Measurements from ENCODE around the gene CDX1. TPM values are rescaled to one million over a fixed set of nuclear protein-coding genes. Genes with fewer than 3 reads are reported as not detected.

CDX1 gene
- 0.19 TPM for polyA plus RNA-seq (2013, experiment 1 of 2; ENCODE audit: insufficient read length)
- polyA plus RNA-seq (2013, experiment 2 of 2; ENCODE audit: insufficient read length): 0.36 TPM

DNA sequence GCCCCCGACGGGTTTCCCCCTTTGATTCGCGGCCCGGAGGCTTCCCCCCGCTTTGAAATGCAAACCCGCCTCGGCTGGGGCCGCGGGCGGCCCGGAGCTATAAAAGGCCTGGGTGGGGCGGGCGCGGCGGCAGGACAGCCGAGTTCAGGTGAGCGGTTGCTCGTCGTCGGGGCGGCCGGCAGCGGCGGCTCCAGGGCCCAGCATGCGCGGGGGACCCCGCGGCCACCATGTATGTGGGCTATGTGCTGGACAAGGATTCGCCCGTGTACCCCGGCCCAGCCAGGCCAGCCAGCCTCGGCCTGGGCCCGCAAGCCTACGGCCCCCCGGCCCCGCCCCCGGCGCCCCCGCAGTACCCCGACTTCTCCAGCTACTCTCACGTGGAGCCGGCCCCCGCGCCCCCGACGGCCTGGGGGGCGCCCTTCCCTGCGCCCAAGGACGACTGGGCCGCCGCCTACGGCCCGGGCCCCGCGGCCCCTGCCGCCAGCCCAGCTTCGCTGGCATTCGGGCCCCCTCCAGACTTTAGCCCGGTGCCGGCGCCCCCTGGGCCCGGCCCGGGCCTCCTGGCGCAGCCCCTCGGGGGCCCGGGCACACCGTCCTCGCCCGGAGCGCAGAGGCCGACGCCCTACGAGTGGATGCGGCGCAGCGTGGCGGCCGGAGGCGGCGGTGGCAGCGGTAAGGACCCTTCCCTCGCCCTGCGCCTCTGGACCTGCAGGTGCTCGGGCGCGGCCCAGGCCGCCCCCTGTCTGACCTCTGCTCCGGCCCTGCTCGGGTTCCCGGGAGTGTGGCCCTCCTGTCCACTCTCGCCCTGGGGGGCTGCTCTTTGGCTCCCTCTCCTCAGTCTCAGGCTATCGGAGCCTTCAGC, at the start of gene CDX1:
Gene CDX1 (plus strand): TSS at position 129 of the 862 bp plus-strand sequence. CDS start 99 bp downstream, at position 228.
- DNase-seq: no peak

DNA sequence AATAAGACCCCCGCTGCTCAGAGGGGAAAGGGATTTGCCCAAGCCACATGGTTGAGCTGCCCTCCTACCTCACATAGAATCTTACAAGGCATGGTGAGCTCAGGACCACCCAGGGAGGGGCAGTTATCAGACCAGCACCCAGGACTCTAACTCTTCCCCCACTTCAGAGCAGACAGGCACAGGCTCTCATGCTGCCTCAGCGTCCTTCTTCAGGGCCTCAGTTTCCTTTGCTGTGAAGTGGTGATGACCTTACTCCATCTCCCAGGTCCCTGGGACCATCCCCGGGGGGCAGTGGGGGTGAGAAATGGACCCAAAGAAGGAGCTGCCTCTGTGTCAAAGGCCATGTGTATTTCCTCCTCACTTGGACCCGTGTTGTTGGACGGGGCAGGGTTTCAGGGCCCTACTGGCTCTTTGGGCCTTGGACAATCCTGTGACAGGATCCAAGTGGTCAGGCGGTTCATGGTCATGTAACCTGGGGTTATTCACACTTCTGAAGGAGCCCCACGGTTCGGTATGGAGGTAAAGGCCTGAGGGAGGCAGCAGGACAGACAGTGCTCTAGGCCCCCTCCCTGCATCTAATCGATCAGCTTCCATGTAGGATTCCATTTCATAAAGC, 48.5 kb upstream of the CDX1 start:
- no peak for DNase-seq

DNA sequence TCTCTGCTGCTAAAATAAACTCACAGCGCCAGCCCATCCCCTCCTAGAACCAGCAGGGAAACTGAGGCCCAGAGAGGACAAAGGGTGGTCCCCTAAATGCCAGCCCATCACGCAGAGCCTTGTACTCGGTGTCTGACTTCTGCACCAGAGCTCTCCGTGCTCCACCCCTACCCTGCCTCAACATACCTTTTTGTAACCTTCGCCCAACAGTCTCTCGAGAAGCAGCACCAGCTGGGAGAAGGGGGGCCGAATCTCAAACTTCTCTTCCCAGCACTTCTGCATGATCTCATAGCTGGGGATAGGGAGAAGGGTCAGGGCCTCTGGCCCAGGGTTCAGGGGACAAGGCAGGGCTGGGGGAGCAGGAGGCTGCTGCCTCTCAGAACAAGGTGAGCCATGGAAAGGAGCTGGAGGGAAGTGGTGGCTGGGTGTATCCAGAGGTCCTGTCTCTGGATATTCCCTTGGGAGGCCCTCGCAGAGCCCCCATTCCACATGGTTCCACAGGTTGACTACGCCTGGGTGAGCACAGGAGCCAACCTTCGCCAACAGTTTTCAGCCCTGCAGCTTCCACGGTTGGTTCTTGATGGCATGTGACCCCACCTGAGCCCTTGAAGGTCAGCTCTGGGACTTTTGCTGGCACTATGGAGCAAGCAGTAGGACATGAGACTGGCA, 47.9 kb upstream of the CDX1 start:
- no peak for DNase-seq

GRCh38 chr5:150119421-150120061, 47.0 kb upstream of the CDX1 start:
- no peak for DNase-seq

DNA sequence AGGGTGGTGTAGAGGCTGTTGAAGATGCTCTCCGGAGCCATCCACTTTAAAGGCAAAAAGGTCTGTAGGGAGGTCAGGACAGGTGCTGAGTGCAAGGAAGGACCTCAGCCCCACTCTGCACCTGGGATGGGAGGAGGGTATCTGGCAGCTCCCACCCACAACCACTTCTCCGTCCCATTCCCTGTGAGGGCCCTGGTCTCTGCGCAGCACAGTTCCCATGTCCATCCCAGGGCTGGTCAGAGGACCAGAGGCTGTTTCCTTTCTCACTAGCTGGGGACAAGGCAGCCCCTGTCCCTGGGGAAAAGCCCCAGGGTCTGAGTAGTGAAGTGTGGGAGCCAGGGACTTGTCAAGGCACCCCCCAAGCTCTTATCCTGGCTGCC, 46.5 kb upstream of the CDX1 start:
- DNase-seq: no peak

DNA sequence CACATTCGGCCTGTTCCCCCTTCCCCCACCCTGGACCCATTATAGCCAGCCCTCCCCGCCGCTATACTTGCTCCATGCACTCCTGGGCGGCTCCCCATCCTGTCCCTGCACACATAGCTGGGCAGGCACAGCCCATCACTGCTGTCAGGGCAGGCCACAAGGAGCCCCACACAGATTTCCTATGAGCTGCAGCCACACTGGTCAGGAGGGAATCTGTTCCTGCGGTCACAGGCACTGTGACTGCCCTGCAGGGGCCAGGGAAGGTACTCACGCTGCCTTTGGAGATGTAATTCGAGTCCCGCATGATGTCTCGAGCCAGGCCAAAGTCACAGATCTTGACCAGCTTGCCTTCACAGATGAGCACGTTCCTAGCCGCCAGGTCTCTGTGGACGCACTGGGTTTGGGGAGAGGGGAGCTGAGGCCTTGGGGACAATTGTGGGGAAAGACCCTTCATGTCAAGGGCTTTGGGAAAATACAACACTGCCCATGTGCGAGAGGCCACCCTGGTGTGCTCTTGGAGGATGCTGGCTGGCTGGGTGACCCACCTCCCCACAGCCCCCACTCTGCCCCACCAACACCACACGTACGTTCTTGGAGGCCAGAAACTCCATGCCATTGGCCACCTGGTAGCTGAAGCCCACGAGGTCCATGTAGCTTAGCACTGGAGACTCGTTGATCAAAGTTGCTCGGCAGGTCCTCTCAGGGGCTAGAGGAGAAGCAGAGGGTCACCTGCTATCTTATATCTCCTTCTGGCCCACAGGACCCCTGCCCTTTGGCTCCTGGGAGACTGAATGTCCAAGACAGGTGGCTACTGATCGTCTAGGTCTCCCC, 45.7 kb upstream of the CDX1 start:
- DNase-seq: no peak

DNA sequence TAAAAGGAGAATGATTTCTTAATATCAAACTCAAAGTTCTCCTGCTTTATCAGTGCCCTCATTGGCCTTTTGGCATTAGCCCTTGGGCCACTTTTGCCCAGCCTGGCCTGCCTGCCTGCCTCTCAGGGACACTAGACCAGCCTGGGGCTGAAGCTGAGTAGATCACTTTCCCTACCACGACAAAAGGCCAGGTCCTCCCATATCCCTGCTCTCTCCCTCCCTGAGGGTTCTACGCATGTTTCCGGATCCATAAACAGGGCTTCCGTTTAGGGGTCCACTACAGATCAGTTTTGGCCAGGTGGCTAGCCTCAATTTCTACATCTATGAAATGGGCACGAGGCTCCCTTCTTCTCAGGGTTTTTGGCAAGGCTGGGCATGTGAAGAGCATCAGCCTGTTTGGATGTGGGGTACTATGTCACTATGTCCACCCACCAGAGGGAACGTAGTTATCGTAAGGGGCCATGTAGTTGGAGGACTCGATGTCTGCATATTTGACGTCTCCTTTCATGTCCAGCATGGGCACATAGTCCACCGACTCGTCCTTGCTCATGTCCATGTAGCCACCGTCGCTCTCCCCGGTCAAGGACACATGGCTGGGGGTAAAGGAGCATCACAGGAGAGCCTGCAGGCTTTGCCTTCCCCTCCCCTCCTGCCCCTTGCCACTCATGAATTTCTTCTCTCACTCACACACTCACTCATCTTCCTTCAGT, 45.0 kb upstream of the CDX1 start:
- DNase-seq: no peak

GRCh38 chr5:150122158-150122510, 44.4 kb upstream of the CDX1 start:
- no peak for DNase-seq

- no peak for DNase-seq
Measured at GRCh38 chr5:150122536-150123481, 43.8 kb upstream of the CDX1 start.

- no peak for DNase-seq
Measured at GRCh38 chr5:150123542-150123941, 43.0 kb upstream of the CDX1 start.

DNA sequence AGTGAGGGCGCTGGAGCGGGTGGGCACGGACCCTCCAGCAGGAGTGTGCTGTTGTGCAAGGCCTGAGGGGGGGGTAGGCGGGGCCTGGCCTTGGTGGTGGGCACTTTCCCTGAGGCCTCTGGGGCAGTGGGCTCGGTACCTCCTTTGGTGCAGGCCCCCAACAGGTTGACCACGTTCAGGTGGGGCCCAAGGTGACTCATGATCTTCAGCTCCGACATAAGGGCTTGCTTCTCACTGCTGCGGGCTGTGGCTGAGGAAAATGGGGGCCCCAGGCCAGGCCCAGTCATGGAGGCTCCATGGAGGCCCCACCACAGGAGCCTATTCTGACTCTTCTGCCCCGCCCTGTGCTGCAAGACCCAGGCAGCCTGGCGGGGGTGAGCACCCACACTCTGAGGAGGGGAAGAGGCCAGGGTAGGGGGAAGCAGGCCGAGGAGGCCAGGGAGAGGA, 42.4 kb upstream of the CDX1 start:
- DNase-seq: no peak

GRCh38 chr5:150124596-150124995, 42.0 kb upstream of the CDX1 start:
- DNase-seq: no peak

DNA sequence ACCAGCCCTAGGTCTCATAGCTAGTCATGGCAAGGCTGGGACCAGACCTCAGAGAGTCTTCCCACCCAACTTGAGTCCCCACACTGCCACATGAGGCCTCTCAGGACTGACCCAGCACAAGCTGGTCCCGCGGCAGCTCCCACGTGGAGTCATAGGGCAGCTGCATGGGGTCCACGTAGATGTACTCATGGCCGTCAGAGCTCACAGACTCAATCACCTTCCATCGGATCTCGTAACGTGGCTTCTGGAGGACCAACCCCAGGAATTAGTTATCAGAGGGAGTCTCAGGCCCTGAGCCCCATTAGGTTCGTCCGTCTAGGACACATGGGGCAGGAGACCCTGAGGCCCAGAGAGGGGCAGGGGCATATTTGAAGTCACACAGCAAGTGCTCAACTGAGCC, 41.2 kb upstream of the CDX1 start:
- no peak for DNase-seq

DNA sequence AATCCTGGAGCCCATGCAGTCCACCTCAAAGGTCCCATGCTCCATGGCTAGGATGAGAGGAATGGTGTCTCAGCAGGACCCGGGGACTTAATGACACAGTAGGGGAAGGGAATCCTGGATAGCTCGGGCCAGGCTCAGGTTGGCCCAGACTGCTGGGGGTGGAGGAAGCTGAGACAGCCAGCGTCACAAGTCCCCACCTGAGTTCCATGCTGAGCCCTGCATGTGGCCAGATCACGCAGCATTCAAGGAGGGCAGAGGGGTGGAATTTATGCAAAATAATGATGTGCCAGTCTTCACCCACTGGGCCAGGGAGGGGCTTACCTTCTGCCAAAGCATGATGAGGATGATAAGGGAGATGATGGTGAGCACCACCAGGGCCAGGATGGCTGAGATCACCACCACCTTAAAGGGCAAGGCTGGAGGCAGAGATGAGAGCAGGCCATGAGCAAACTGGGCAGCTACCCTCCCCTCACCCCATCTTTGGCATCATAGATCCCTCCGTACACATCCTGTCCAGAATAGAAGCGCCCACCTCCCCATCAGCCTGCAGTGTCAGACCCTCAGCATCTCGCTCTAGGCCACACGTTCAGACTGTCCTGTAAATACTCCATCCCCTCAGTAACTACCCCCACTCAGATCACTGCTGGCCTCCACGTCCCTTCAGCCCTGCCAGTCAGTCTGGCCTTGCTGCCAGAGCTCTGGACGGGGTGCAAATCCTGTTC, 40.2 kb upstream of the CDX1 start:
- DNase-seq: no peak

DNA sequence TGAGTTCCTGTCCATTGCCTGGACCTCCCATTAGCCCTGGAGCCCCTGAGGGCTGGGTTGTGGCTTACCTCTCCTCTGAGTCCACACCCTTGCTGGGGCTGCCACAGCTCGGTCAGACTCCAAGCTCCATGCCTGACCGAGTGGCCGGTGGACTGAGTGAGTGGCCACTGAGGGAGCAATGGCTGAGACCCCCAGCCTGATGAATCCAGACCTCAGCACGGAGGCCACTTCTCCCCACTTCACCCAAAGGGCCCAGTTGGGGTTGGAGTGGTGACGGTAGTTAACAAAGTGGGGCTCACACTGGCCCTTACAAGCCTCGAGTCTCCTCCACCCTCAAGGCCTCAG, 39.7 kb upstream of the CDX1 start:
- no peak for DNase-seq

DNA sequence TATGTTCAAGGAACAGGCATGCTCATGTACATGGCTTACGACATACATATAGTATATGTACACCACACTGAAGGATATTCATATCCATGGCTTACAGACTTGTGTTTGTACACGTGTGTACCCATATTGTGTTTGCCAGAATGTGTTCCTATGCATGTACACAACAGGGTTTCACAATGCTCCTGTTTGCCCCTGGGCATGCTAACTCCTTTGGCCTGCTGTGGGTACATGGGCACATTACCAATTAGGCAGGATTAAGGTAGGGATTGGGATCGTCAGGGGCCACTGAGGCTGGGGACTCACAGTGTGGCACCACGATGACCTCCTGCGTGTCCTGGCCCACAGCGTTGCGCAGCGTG, 37.1 kb upstream of the CDX1 start:
- no peak for DNase-seq

DNA sequence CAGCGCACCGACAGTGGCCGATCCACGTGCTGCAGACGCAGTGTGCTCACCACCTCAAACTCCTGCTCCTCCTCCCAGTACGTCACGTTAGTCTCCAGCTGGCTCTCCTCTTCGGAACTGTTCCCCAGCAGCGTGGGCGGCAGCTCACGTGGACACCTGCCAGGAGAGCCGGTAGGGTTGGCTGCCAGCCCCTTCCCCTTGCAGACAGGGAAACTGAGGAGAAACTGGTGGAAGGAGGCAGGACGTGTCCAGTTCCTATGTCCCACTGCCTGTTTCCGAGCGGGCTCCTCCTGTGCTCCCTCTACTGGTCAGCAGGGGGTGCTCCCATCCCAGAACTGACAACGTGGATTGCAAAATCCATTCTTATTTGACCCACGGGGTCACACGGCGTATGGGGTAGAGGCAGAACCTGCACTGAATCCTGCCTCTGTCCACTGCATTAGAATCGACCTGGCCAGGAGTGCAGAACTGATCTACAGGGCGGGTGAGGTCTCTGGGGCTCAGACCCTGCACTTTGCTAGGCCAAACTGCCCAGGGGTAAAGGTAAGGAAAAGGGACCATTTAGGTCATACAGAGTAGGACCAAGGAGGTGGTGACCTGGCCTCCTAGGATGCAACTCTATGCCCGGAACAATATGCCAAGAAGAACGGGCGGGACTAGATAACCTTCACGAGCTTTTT, 36.6 kb upstream of the CDX1 start:
- peak; percentile 63 for DNase-seq

DNA sequence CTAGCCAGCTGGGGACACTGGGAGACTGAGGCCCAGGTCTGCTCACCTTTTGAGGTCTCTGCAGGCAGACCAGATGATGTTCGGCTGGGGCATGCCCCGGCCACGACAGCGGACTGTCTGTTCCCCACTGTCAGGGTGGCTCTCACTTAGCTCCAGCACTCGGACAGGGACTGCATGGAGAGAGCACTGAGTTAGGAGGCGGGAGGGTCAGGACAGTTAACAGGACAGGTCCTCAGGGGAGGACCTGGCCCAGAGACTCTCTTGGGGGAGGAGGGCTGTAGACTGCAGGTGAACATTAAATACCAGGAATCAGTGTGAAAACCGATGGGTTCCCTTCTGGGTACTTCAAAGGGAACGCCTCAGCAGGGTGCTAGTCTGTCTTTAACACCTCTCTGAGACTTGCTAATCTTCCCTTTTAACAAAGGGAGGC, 36.1 kb upstream of the CDX1 start:
- DNase-seq: no peak

DNA sequence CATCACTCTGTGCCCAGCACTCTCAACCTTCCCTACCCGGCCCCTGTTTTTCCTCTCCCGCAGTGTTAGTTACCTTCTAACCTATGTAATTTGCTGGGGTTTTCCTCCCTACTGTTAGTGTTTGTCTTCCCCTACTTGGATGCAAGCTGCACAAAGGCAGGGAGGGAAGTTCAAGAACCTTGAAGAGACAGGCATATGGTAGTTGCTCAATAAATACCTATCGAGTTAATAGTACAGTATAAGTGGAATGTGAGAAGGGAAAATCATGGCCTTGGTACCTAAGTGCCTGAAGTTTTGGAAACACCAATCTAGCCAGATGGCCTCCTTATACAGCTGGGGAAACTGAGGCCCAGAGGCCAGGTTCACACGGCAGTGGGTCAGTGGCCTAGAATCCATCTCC, 35.1 kb upstream of the CDX1 start:
- no peak for DNase-seq

Measured in fibroblast of skin of scalp (primary cell).